OCI-LY1 (cell line): ENCODE data around the gene DACH1.

Experiments
- CTCF ChIP-seq: fragments of 200-600 bp; sonication (generic), shearing (Covaris generic); IDR thresholded peaks from 2 replicates; pipeline ENCODE4 v1.5.1; 2017; ENCODE audit warnings: mild to moderate bottlenecking, antibody characterized with exemption, low read length, moderate library complexity, mixed read lengths
- EZH2 ChIP-seq: fragments of 200-600 bp; sonication (generic), shearing (Covaris generic); IDR thresholded peaks from 2 replicates; pipeline ENCODE4 v1.8.0; 2017; ENCODE audit warnings: borderline replicate concordance, mixed run types, mild to moderate bottlenecking, antibody characterized with exemption, low read length, moderate library complexity, mixed read lengths

GRCh38 chr13:71786875-71787274 lies 80.1 kb downstream of the DACH1 start:
- TF ChIP-seq CTCF (no peak), EZH2 (no peak)
